AG08396 (cell line): ENCODE measurements around the gene PLCB3.

Experiments used
- DNase-seq: peaks from one replicate; pipeline ENCODE4 v3.0.0; 2012; ENCODE audit warnings: low spot score, mixed read lengths

Gene PLCB3

GRCh38 chr11:64251016-64251752, at the start of gene PLCB3:
PLCB3 (plus strand) TSS chr11:64251530; CDS start chr11:64251650, 120 bp downstream.
- peak; percentile 92 for DNase-seq

DNA sequence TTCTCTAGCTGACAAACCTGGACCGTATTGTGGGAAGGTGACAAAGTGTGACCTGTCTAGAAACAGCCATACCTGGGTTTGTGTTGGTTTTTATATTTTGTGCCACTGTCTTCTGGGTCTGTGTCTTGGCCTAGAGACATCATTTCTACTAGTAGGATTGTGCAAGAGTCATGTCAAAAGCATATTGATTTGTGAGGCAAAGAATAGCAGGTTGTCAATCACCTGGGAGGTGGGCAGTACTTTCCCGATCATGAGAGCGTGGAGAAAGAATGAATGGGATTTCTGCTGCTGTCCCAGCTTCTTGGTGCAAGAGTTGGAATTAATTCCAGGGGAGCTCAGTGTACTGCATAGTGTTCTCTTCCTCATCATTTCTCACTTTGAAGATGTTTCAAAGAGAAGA, 49.8 kb upstream of the PLCB3 start:
- no peak for DNase-seq

DNA sequence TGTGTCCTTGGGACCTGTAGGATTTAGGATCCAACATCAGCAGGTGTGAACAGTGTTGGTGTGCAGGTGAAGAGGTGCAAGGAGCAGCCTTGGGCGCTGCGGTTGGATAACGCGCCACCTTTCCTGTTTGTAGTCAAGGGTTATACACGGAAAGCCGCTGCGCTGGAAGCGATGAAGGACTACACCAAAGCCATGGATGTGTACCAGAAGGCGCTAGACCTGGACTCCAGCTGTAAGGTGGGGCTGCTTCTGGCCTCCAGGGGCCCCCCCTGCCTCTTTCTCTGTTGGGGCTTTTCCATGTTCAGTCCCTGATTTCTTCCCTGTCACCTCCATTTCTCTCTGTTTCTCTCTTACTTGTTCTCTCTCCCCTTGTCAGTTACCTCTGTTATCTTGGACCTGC, 48.3 kb upstream of the PLCB3 start:
- no peak for DNase-seq

DNA sequence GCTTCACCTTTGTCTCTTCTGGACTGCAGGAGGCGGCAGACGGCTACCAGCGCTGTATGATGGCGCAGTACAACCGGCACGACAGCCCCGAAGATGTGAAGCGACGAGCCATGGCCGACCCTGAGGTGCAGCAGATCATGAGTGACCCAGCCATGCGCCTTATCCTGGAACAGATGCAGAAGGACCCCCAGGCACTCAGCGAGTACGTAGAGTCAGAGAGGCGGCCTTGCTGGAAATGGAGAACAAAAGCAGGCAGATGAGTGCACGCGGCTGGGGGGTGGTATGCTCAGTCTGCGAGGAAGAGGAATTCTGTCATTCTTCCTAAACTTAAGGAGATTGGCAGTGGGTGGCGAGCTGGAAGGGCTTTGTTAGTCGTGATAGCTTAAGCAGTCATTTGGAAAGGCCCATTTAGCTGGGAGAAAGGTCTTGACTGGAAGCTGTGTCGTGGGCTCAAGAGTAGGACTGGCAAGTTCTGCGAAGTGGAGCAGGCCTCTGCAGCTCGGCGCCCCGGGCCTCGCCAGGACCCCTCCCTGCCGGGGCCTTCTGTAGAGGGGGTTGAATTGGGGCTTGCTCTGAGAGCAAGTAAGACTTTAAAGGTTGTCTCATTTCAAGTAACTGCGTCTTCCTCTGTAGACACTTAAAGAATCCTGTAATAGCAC, 47.8 kb upstream of the PLCB3 start:
- no peak for DNase-seq

GRCh38 chr11:64204080-64204440, 47.3 kb upstream of the PLCB3 start:
- no peak for DNase-seq

- peak; percentile 93 for DNase-seq
These were observed 46.8 kb upstream of the PLCB3 start for GRCh38 chr11:64204464-64204989.

- DNase-seq: no peak
These were observed 44.7 kb upstream of the PLCB3 start, which contains the start of gene FERMT3 for GRCh38 chr11:64206457-64207255. FERMT3 (plus strand) TSS chr11:64206721; CDS start chr11:64207365, 644 bp downstream.

DNA sequence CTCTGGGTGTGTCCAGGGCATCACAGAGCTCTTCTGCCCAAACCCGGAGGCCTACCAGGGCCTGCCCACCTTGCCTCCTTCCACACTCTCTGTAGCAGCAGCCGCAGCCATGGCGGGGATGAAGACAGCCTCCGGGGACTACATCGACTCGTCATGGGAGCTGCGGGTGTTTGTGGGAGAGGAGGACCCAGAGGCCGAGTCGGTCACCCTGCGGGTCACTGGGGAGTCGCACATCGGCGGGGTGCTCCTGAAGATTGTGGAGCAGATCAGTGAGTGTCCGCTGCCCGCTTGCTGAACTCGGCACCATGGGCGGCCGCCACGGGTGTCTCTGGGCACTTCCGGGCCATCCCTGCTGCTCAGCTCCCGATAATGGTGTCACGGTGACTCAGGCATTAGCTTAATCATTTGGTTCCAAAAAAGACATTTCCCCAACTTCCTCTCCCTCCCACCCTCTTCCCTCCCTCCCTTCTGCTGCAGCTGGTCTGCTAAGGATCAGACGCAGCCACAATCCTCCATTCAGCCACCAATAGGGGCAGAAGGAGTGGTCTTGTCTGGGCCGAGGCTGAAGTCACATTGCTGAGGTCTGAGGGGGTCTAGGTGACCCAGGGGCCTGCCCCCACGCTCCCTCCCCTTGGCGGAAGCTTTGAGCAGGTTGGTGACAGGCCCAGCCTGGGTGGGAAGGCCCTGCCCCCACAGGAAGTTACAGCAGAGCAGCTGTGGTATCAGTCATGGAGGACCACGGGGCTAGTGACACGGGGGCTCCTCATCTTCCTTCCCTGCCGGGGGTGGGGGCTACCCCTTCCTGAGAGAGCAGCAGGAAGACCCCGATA, 43.9 kb upstream of the PLCB3 start:
- DNase-seq: peak; percentile 68

DNA sequence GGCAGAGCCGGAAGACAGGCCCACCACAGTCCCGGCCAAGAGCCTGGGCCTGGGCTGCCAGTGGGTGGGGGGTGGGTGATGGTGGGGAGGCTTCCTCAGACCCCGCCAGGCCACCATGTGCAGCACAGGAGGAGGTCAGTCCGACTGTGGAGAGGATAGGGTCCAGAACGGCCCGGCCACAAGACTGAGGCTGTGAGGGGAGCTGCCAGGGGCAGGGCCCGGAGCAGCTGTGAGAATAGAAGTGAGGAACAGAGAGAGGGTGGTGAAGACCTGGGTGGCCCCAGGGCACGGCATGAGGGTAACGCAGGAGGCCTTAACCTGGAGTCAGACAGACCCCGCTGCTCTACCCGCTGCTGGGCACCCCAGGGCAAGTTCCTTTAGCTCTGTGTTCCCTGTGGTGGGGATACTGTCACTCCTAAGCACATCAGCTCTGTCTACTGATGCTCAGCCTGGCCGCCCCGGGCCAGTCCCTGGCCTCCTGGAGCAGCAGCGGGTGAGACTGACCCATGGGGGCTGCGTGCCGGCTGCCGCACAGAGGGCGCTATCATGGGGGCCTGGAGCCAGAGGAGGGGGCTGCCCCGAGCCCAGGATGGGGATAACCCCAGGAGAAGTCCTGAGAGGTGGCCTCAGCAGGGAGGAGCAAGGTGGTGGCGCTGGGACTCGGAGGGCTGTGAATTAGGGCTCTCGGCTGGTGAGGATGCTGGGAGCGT, 43.1 kb upstream of the PLCB3 start:
- no peak for DNase-seq

DNA sequence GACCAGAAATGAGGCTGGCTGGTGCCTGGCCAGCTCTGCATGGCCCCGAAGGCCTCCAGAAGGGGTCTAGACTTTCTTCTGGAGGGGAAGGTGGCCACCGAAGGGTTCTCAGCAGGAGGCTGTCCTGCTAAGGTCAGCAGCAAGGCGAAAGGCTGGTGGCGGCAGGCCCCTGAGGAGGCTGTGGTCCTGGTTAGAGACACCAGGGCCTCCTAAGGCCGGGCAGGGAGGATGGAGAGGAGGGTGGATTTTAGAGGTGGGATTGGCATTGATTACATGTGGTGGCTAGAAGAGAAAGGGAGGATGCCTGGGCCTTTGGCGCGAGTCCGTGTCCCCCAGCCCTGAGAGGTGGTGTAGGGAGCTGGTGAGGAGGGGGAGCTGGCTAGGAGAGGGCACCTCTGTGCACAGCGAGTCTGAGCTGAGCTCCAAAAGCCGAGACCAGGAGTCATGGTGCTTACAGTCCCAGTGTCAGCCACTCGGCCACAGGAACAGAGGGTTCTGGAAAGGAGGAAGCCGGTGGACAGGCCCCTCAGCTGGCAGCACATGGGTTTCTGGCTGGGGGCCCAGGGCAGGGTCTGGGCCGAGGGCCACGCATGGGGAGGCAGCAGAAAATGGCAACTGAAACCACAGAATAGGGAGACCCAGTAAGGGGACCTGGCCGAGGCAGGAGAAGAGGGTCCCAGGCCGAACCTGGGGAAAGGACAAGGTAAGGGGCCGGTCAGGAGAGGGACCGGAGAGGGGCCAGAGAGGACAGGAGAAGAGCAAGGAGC, 42.4 kb upstream of the PLCB3 start:
- no peak for DNase-seq

DNA sequence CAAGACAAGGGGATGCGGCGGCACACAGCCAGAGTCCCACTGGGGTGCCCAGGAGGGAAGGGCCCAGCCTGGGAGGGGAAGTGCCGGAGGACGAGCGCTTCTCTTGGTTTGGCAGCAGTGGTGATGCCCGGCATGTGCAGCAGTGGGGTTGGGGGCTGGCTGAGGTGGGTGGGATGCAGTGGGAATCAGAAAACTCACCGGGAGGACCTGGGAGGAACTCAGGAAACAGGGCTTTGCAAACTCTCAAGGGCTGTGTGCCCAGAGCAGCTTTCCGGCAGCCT, 41.8 kb upstream of the PLCB3 start:
- no peak for DNase-seq

DNA sequence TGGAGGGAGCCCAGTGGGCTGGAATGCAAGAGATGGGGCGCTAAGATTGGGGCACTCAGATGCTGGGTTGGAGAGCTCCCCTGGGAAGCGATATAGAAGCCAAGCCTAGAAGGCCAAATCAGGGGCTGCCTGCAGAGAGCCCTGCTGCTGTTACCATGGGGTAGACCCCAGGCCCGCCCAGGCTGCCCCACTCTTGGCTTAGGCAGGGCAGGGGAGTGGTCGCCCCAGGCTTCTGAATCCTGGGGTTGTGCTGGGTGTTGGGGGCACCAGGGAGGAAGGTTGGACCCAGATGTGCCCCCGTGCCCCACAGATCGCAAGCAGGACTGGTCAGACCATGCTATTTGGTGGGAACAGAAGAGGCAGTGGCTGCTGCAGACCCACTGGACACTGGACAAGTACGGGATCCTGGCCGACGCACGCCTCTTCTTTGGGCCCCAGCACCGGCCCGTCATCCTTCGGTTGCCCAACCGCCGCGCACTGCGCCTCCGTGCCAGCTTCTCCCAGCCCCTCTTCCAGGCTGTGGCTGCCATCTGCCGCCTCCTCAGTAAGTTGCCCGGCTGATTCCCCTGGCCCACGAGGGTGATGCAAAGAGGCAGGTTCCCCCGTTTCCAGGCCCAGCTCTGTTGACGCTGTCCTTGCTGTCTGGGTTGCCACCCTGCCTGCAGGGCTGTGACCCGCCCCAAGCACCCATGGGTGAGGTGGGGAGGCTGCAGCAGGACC, 40.9 kb upstream of the PLCB3 start:
- DNase-seq: no peak

DNA sequence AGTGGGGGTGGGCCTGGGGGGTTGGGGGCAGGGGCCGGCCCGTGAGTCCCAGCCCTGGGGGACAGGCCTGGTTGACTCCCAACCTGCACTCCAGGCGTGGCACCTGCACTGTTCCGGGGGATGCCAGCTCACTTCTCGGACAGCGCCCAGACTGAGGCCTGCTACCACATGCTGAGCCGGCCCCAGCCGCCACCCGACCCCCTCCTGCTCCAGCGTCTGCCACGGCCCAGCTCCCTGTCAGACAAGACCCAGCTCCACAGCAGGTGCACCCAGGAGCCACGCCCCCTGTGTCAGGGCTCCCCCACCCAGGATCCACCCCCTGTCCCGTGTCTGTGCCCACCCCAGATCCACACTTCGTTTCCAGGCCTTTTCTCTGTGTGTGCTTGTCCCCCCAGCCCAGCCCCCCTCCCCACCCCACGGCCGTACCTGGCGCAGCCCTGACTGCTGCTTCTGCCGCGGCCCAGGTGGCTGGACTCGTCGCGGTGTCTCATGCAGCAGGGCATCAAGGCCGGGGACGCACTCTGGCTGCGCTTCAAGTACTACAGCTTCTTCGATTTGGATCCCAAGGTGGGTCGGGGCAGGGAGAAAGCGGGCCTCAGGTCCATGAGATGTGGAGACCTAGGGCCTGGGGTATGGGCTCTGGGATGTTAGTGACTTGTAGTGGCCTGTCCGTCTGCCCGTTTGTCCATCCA, 40.0 kb upstream of the PLCB3 start:
- no peak for DNase-seq

DNA sequence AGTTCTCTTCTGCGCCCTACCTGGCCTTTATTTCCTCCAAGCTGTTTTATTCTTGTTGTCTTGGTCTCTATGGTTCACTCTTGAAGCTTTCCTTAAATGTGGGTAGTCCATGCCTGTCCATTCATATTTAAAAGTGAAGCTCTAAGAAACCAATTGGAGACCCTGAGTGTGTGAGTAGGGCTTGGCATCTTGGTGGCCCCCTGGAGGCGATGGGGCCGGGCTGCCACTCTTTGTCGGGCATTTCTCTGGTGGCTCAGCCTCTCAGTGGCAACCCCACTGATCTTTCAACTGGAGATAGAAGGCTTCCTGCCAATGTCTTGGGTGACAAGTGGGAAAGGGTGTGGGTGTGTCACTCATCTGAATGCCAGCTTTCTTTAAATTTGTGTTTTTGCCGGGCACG, 34.5 kb upstream of the PLCB3 start:
- no peak for DNase-seq

- DNase-seq: no peak
These were observed 32.5 kb upstream of the PLCB3 start for GRCh38 chr11:64218628-64219353.

DNA sequence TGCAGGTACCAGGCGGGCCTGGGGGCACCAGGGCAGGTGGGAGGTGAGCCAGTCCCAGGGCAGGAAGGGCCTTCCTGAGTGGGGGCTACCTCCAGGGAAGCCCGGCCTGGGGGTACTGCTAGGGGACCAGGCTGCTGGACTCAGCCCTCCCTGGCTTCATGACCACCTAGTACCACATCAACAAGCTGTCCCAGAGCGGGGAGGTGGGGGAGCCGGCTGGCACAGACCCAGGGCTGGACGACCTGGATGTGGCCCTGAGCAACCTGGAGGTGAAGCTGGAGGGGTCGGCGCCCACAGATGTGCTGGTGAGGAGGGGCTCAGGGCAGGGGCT, 32.0 kb upstream of the PLCB3 start:
- DNase-seq: no peak

GRCh38 chr11:64219755-64220154, 31.6 kb upstream of the PLCB3 start:
- DNase-seq: no peak

GRCh38 chr11:64220271-64220670, 31.1 kb upstream of the PLCB3 start:
- DNase-seq: no peak

- DNase-seq: no peak
These were observed 30.5 kb upstream of the PLCB3 start for GRCh38 chr11:64220798-64221197.
